ENCODE measurements around the gene OSBPL5. TPM values are rescaled to one million over a fixed set of nuclear protein-coding genes. Genes with fewer than 3 reads are reported as not detected.
"Not testable (repeated sequence)": the region's sequence is repeated elsewhere in the genome, so short reads cannot be mapped to it uniquely, and the experiment has no call there.

Gene OSBPL5
- total RNA-seq, 2 donors from 2014 or later = 6.3 to 7.0 TPM

DNA sequence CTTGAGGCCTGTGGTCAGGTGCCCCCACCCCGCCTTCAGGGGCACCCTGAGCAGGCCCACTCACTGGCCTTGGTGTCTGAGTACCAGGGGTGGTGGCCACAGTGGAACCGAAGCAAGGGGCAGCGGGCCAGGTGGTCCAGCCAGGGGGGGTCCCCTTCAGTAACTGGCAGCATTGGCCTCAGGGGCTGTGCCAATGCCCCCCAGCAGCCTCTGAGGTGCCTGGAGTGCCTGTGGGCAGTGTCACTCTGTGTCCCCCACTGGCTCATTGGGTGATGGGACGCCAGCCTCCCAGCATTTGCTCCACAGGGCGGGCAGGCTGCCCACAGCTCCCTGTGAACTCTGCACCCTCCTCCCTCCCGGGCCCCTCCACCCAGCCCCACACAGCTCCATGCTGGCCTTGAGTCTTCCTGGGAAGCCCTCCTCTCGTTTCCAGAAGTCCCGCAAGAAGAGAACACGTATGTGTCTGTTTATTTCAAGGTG is 78.4 kb downstream of the OSBPL5 start:
- Mint-ChIP-seq H3K27me3 (ENCODE audit: low read depth) (no peaks in the 10 kb centered on the region), H3K27ac (no peak overlapping the region), H3K4me3 (no peak overlapping the region), H3K9me3 (no peaks in the 10 kb centered on the region), H3K4me1 (ENCODE audit: low read depth) (no peaks in the 10 kb centered on the region), H3K36me3 (ENCODE audit: insufficient read depth in 2 of 2) (no peaks in the 10 kb centered on the region)
- DNase-seq = no peak
- no peak for ATAC-seq (replicated peaks in 1 of 2)

DNA sequence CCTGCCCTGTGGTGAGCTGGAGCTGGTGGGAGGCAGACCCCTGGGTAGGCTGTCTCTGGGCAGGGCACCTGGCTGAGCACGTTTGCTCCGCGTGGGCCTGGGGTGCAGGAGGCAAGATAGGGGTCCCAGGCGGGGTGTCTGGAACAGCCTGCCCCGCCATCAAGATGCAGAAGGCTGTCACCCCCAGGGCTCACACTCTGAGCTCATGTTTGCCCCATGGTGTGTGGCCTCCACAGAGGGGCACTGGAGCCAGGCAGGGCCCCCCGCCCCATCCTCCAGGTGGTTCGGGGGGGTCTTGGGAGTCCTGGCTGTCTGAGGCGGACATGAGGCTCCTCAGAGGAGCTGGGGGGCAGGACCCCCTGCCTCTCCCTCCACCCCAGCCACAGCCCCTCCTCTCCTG is 79.0 kb downstream of the OSBPL5 start:
- no peaks in the 10 kb centered on the region for H3K36me3 Mint-ChIP-seq (ENCODE audit: insufficient read depth in 2 of 2)
- no peaks in the 10 kb centered on the region for H3K27me3 Mint-ChIP-seq (ENCODE audit: low read depth)
- no peak for DNase-seq
- no peak overlapping the region for H3K4me3 Mint-ChIP-seq
- ATAC-seq (replicated peaks in 1 of 2) = no peak
- H3K4me1 Mint-ChIP-seq (ENCODE audit: low read depth) = no peaks in the 10 kb centered on the region
- no peaks in the 10 kb centered on the region for H3K9me3 Mint-ChIP-seq
- H3K27ac Mint-ChIP-seq = no peak overlapping the region

GRCh38 chr11:3085052-3085451 is 80.1 kb downstream of the OSBPL5 start:
- Mint-ChIP-seq H3K9me3 (no peaks in the 10 kb centered on the region), H3K4me1 (ENCODE audit: low read depth) (no peaks in the 10 kb centered on the region), H3K27me3 (ENCODE audit: low read depth) (no peaks in the 10 kb centered on the region), H3K27ac (no peak overlapping the region), H3K36me3 (ENCODE audit: insufficient read depth in 2 of 2) (no peaks in the 10 kb centered on the region), H3K4me3 (no peak overlapping the region)
- ATAC-seq (replicated peaks in 1 of 2) = no peak
- no peak for DNase-seq

GRCh38 chr11:3083321-3083720 is 81.8 kb downstream of the OSBPL5 start:
- Mint-ChIP-seq H3K9me3 (no peaks in the 10 kb centered on the region), H3K27me3 (ENCODE audit: low read depth) (no peaks in the 10 kb centered on the region), H3K27ac (no peak overlapping the region), H3K4me3 (no peak overlapping the region), H3K4me1 (ENCODE audit: low read depth) (no peaks in the 10 kb centered on the region), H3K36me3 (ENCODE audit: insufficient read depth in 2 of 2) (no peaks in the 10 kb centered on the region)
- ATAC-seq (replicated peaks in 1 of 2) = no peak
- DNase-seq = no peak

DNA sequence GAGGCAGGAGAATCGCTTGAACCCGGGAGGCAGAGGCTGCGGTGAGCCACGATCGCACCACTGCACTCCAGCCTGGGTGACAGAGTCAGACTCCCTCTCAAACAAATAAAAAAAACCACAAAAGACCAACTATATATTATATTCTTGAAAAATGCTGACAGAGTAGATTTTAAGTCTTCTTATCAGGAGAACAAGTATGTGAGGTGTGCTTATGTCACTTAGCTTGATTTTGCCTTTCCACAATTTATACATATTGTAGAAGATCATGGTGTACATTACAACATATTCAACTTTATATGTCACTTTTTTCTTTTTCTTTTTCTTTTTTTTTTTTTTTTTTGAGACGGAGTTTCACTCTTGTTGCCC is 83.7 kb downstream of the OSBPL5 start:
- Mint-ChIP-seq H3K9me3 (no peaks in the 10 kb centered on the region), H3K4me3 (no peak overlapping the region), H3K36me3 (ENCODE audit: insufficient read depth in 2 of 2) (no peaks in the 10 kb centered on the region), H3K27ac (no peak overlapping the region), H3K27me3 (ENCODE audit: low read depth) (no peaks in the 10 kb centered on the region), H3K4me1 (ENCODE audit: low read depth) (no peaks in the 10 kb centered on the region)
- DNase-seq = no peak
- ATAC-seq (replicated peaks in 1 of 2) = no peak

DNA sequence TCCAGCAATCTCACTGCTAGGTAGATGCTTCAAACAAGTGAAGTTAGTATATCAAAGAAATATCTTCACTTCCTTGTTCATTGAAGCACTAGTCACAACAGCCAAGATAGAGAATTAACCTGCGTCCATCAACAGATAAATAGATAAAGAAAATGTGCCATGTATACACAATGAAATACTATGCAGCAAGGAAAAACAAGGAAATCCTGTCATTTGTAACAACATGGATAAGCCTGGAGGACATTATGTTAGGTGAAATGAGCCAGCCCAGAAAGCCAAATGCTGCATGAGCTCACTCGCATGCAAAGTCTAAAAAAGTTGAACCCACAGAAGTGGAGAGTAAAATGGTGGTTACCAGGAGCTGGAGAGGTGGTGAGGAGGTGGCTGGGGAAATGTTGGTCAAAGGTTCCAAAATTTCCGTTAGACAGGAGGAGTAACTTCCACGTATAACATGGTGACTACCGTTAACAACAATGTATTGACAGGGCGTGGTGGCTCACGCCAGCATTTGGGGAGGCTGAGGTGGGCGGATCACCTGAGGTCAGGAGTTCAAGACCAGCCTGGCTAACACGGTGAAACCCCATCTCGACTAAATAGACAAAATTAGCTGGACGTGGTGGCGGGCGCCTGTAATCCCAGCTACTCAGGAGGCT is 84.3 kb downstream of the OSBPL5 start:
- no peaks in the 10 kb centered on the region for H3K4me1 Mint-ChIP-seq (ENCODE audit: low read depth)
- no peak overlapping the region for H3K27ac Mint-ChIP-seq
- DNase-seq (no peak), ATAC-seq (replicated peaks in 1 of 2) (no peak)
- H3K4me3 Mint-ChIP-seq = no peak overlapping the region
- H3K9me3 Mint-ChIP-seq = no peaks in the 10 kb centered on the region
- no peaks in the 10 kb centered on the region for H3K27me3 Mint-ChIP-seq (ENCODE audit: low read depth)
- no peaks in the 10 kb centered on the region for H3K36me3 Mint-ChIP-seq (ENCODE audit: insufficient read depth in 2 of 2)

- Mint-ChIP-seq H3K4me3 (no peak overlapping the region), H3K4me1 (ENCODE audit: low read depth) (no peaks in the 10 kb centered on the region), H3K27ac (no peak overlapping the region)
Measured at GRCh38 chr11:3080104-3080503, 85.0 kb downstream of the OSBPL5 start.

DNA sequence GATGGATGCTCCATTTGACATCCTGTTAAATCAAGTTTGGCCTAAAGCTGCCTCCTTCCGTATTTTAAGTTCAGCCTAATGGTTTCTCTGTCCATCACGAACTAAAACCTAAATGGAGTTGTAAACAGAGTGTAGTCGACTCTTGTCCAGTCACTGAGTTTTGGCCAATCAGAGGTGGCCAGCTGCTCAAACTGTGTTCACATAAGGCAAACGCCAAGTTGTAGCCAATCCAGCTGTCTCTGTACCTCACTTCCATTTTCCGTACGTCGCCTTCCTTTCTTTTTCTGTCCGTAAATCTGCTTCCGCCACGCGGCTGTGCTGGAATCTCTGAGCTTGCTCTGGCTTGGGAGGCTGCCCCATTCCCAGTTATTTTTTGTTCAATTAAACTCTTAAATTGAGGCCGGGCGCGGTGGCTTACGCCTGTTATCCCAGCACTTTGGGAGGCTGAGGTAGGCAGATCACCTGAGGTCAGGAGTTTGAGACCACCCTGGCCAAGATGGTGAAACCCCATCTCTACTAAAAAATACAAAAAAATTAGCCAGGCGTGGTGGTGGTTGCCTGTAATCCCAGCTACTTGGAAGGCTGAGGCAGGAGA is 87.2 kb downstream of the OSBPL5 start:
- H3K4me3 Mint-ChIP-seq = no peak overlapping the region
- no peak for ATAC-seq (replicated peaks in 1 of 2)
- DNase-seq = no peak
- H3K9me3 Mint-ChIP-seq = no peaks in the 10 kb centered on the region
- H3K4me1 Mint-ChIP-seq (ENCODE audit: low read depth) = no peaks in the 10 kb centered on the region
- no peaks in the 10 kb centered on the region for H3K36me3 Mint-ChIP-seq (ENCODE audit: insufficient read depth in 2 of 2)
- no peaks in the 10 kb centered on the region for H3K27me3 Mint-ChIP-seq (ENCODE audit: low read depth)
- no peak overlapping the region for H3K27ac Mint-ChIP-seq

More at GRCh38 chr11:3080104-3080503, 85.0 kb downstream of the OSBPL5 start:
- no peaks in the 10 kb centered on the region for H3K9me3 Mint-ChIP-seq
- ATAC-seq (replicated peaks in 1 of 2) (no peak), DNase-seq (no peak)
- no peaks in the 10 kb centered on the region for H3K36me3 Mint-ChIP-seq (ENCODE audit: insufficient read depth in 2 of 2)
- no peaks in the 10 kb centered on the region for H3K27me3 Mint-ChIP-seq (ENCODE audit: low read depth)

DNA sequence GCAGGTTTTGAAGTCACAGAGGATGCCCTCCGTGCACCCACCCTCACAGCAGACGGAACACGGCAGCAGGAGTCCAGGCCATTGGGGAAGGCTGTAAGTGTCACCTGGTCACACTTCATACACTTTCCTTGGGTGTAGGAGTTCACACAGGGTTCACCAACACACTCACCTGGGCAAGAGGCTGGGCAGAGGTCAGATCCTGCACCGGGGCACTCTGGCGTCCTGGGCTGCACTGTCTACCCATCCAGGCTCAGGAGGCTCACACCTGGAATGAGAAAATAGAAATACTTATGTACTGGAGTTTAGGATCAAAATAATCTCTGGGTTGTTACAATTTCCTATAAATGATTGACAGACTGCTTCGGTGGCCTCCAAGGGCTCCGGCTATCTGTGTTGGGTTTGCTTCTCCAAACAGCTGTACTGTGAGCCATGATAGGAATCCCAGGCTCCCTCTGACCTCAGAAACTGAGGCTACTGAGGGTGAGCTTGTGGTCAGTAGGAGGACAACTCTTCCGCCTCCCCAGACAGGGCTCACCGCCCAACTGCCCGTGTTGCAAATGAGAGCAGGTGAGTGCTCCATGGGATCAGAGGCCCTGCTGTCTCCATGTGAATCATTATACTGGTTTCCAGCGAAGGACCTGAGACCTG is 87.8 kb downstream of the OSBPL5 start:
- Mint-ChIP-seq H3K4me3 (no peak overlapping the region), H3K9me3 (no peaks in the 10 kb centered on the region), H3K36me3 (ENCODE audit: insufficient read depth in 2 of 2) (no peaks in the 10 kb centered on the region), H3K4me1 (ENCODE audit: low read depth) (no peaks in the 10 kb centered on the region), H3K27ac (no peak overlapping the region), H3K27me3 (ENCODE audit: low read depth) (no peaks in the 10 kb centered on the region)
- DNase-seq = no peak
- no peak for ATAC-seq (replicated peaks in 1 of 2)

DNA sequence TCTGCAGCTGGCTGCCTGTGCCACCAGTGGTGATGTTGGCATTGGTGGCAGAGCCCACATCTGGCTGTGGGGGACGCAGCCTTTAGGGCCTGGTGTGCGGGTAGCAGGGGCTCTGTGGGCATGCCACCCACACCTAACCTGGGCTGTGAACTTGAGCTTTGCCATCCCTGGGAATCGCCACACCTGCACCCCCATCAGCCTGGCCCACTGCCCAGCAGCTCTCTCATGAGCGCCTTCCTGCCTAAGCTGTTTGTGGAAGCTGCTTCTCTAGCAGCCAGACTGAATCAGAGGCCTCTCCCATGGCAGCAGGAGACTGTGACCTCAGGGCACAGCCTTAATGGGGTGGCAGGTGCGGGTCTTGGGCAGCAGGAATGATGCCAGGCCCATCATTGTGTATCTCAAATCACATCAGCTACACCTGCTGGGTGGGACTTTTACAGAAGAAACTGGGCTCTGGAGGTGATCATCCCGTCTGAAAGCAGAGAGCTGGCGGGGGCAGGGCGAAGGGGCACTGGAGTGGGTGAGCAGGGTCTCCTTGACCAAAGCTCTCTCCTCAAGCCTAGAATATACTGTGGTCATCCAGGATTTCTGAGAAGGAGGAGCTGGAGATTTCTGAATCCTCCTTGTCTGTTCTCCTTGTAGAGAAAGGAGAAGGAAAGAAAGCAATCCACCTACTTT is 90.1 kb downstream of the OSBPL5 start:
- no peaks in the 10 kb centered on the region for H3K9me3 Mint-ChIP-seq
- no peaks in the 10 kb centered on the region for H3K36me3 Mint-ChIP-seq (ENCODE audit: insufficient read depth in 2 of 2)
- no peaks in the 10 kb centered on the region for H3K4me1 Mint-ChIP-seq (ENCODE audit: low read depth)
- DNase-seq (no peak), ATAC-seq (replicated peaks in 1 of 2) (no peak)
- H3K4me3 Mint-ChIP-seq = no peak overlapping the region
- no peak overlapping the region for H3K27ac Mint-ChIP-seq
- no peaks in the 10 kb centered on the region for H3K27me3 Mint-ChIP-seq (ENCODE audit: low read depth)

- no peaks in the 10 kb centered on the region for H3K27me3 Mint-ChIP-seq (ENCODE audit: low read depth)
- no peak overlapping the region for H3K27ac Mint-ChIP-seq
- ATAC-seq (replicated peaks in 1 of 2) (no peak), DNase-seq (no peak)
- no peak overlapping the region for H3K4me3 Mint-ChIP-seq
- no peaks in the 10 kb centered on the region for H3K4me1 Mint-ChIP-seq (ENCODE audit: low read depth)
- no peaks in the 10 kb centered on the region for H3K9me3 Mint-ChIP-seq
- H3K36me3 Mint-ChIP-seq (ENCODE audit: insufficient read depth in 2 of 2) = no peaks in the 10 kb centered on the region
Measured at GRCh38 chr11:3073029-3073435, 92.1 kb downstream of the OSBPL5 start.

DNA sequence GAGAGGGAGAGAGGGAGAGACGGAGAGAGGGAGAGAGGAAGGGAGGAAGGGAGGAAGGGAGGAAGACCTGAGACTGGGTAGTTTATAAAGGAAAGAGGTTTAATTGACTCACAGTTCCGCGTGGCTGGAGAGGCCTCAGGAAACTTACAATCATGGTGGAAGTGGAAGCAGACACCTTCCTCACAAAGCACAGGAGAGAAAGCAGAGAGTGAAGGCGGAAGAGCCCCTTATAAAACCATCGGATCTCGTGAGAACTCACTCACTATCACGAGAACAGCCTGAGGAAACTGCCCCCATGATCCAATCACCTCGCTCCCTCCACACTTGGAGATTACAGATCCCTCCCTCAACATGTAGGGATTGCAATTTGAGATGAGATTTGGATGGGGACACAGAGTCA is 95.7 kb downstream of the OSBPL5 start:
- ATAC-seq (replicated peaks in 1 of 2) (no peak), DNase-seq (no peak)
- H3K27me3 Mint-ChIP-seq (ENCODE audit: low read depth) = peaks cover 9% of the 10 kb centered on the region
- H3K4me3 Mint-ChIP-seq = no peak overlapping the region
- H3K9me3 Mint-ChIP-seq = no peaks in the 10 kb centered on the region
- H3K4me1 Mint-ChIP-seq (ENCODE audit: low read depth) = no peaks in the 10 kb centered on the region
- no peaks in the 10 kb centered on the region for H3K36me3 Mint-ChIP-seq (ENCODE audit: insufficient read depth in 2 of 2)
- H3K27ac Mint-ChIP-seq = no peak overlapping the region

- not testable (repeated sequence) for H3K4me1 Mint-ChIP-seq (ENCODE audit: low read depth); H3K9me3 Mint-ChIP-seq; H3K36me3 Mint-ChIP-seq (ENCODE audit: insufficient read depth in 2 of 2); H3K27ac Mint-ChIP-seq; ATAC-seq (replicated peaks in 1 of 2); DNase-seq; H3K4me3 Mint-ChIP-seq
- peaks cover 14% of the 10 kb centered on the region for H3K27me3 Mint-ChIP-seq (ENCODE audit: low read depth)
Measured at GRCh38 chr11:3066308-3066707, 98.8 kb downstream of the OSBPL5 start.
